Ramos (cell line): ENCODE data around the gene MOB3A.

Source experiments
- in situ Hi-C: fragments of 300-500 bp; cut with MboI; formaldehyde crosslinking; loops from one replicate; pipeline ENCODE4 v1.14.3; 2022; ENCODE audit warnings: low sequenced_read_pairs; ENCODE audit not compliant: unreplicated experiment

The MOB3A gene

DNA sequence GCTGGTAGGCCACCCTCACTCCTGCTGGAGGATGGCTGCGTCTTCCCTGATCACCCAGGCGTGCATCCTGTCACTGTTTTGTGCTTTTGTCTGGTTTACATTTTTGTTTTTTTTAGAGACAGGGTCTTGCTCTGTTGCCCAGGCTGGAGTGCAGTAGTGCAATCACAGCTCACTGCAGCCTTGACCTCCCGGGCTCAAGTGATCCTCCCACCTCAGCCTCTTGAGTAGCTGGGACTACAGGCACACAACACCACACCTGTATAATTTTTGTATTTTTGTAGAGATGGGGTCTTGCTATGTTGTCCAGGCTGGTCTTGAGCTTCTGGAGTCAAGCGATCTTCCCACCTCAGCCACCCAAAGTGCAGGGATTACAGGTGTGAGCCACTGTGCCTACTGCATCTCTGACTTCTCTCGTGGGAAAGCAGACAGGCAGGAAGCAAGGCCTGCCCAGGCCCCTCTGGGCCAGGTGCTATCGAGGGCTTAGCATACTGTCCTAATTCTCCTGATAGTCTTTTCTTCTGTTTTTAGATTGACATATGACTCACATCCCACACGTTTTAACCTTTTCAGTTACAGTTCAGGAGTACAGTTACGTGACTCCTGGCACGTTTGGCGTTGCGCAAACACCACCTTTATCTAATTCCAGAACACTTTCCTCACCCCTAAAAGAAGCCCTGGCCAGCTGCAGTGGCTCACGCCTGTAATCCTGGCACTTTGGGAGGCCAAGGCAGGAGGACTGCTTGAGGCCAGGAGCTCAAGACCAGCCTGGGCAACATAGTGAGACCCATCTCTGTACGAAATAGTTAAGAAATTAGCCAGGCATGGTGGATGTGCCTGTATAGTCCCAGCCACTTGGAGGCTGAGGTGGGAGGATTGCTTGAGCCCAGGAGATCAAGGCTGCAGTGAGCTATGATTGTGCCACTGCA lies 9.2 kb downstream of the MOB3A start:
- in situ Hi-C loops, result loop anchor here (10.0 to 25.0 kb wide), 2 partner anchors 425 to 538 kb away; partner anchors contain the start of gene TCF3

DNA sequence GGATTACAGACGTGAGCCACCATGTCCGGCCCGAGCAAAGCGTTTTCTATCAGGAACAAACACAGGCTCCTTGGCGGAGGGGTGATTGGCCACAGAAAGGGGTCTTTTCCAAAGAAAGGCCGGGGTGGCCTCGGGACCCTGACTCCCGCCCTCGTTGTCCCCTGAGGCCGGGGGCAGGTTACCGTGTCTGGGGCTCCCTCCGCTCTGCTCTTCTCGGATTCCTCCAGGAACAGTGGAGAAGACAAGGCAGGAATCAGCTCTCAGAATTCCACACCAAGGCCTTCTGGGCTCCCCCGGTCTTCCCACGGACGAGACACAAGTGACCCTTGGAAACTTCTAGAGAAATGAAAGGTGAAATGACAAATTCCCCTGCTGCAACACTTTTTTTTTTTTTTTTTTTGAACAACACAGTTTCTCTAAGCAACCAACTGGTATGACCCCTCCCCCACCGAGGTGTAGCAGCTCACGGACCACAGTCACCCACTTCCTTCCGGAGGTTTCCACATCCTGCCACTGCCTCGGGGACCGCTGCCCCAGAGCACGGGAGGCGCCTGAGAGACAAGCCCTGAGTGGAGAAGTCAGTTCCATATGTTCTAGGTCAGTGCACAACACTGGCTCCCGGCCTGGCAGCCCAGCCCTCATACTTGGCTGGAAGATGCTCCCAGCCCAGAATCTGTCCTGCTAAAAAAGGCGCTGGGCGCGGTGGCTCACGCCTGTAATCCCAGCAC lies 11.0 kb downstream of the MOB3A start:
- in situ Hi-C loops, result loop anchor here (10.0 to 25.0 kb wide), 2 partner anchors 423 to 540 kb away; partner anchors contain the start of gene TCF3

DNA sequence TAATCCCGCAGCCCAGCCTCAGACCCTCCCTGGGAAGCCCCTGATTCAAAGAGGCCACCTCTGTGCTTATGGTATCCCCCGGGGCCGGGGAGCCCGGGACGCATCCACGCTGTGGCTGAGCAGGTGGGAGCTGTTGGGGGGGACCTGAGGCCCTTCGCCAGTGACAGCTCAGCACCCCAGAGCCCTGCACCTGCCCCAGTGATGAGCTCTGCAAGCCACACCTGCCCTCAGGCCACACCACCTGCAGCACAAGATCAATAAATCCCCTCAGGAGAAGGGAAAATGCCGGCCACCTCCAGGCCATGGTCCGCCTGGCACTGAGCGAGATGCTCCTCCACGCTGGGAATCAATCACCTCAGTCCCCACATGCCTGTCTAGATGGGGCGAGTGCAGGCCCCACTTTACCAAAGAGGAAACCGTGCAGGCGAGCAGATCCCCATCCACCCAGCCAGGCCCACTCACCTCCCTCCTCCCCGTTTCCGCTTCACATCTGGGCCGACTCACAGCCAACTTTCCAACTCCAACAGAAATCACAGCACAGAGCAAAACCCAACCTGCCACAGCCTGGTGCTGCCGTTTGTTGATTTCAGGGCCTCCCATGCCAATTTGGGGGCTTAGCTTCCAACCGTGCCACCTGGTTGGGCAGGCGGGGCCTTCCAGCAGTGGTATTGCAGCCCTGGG lies 12.8 kb downstream of the MOB3A start:
- in situ Hi-C loops, result loop anchor here (10.0 to 25.0 kb wide), 2 partner anchors 421 to 541 kb away; partner anchors contain the start of gene TCF3

DNA sequence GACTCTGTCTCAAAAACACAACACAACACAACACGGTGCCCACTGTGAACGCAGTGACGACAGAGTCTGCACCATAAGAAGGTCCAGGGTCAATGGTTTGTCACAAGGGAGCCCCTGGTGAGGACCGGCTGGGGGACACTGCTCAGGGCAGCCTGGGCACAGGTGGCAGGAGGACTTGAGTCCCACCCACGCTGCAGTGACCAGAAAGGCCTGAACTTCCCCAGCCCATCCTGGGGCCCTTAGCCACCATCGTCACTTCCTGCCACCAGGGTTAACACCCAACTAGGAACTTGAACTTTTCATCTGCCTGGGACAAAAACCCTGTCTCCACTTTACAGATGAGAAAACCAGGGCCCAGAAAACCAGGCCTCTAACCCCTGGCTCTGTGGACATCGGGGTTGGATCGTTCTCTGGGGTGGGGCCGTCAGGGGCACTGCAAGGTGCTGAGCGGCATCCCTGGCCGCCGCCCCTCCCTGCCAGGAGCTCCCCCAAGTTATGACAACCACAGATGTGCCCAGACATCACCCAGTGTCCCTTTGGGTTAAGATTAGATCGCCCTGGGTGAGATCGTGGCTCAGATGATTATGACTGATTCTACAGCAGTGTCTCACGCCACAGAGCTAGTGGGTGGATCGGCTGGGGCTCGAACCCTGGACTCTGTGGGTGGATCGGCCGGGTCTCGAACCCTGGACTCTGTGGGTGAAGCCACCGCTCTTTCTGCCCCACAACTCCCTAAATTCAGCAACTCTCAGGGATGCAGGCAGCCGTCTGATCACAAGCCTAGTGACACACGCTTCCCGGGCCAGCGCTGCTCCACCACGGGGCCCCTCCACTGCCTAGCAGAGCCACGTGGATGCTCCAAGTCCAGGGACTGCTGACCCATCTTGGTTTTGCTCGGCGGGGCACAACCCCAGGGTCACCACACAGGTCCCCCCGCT lies 14.0 kb downstream of the MOB3A start:
- in situ Hi-C loops, result loop anchor here (10.0 to 25.0 kb wide), 2 partner anchors 420 to 543 kb away; partner anchors contain the start of gene TCF3

GRCh38 chr19:2080336-2080988 lies 15.7 kb downstream of the MOB3A start:
- in situ Hi-C loops, result loop anchor here (10.0 to 25.0 kb wide), 2 partner anchors 418 to 544 kb away; partner anchors contain the start of gene TCF3

- in situ Hi-C loops, result loop anchor here (10.0 to 25.0 kb wide), 2 partner anchors 418 to 545 kb away; partner anchors contain the start of gene TCF3
Observed at GRCh38 chr19:2079865-2080301, 16.2 kb downstream of the MOB3A start.

DNA sequence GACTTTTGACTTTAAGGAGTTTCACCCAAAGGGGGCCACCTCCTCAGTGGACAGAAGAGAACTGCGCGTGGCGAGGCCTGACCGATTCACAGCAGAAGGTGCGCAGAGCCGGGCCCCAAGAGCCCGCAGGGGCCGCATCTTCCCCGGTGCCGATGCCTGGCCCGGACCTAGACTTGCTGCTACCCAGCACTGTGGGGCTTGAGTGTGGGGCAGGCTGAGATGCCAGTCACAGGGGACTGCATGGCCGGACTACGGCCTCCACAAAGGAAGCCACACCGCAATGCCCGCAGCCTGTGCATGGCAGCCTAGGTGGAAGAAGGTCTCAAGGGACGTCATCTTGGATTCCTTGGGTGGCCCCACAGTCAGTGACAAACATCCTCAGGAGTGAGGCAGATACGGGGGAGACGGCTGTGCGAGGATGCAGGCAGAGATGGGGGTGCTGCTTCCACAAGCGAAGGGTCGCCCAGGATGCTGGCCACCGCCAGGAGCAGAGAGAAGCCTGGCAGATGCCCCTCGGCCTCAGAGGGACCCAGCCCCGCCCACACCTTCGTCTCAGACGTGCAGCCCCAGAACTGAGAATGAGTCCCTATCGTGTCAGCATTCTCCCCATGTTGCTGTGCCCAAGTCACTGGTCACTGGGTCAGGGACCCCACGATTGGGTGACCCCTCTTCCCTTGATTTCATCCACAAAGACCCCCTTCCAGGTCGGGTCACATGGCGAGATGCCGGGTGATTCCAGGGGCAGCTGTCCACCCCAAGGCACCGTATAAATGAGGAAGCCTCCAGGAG lies 16.9 kb downstream of the MOB3A start:
- in situ Hi-C loops, result loop anchor here (25.0 kb wide), 1 partner anchor 417 kb away; the partner anchor contains the start of gene TCF3

GRCh38 chr19:2077833-2078619 lies 18.1 kb downstream of the MOB3A start:
- in situ Hi-C loops, result loop anchor here (25.0 kb wide), 1 partner anchor 416 kb away; the partner anchor contains the start of gene TCF3

DNA sequence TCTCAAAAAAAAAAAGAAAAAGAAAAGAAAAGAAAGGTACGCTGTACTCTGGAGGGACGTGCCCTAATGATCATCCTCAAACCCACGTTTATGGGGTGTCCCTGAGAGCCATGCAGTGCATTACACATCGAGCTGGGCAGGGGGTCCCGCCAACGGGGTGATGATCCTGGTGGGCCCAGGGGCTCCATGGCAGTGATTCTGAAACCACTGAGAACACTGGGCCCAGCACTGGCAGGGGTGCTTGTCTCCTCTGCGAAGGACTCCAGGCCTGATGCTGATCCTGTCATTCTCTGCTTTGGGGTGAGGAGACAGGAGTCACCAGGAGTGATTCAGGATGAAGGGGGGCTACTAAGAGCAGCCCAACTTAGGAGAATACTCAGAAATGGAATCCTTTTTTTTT lies 18.7 kb downstream of the MOB3A start:
- in situ Hi-C loops, result loop anchor here (25.0 kb wide), 1 partner anchor 415 kb away; the partner anchor contains the start of gene TCF3

- in situ Hi-C loops, result loop anchor here (25.0 kb wide), 1 partner anchor 414 kb away; the partner anchor contains the start of gene TCF3
Observed at GRCh38 chr19:2076526-2076944, 19.6 kb downstream of the MOB3A start.

DNA sequence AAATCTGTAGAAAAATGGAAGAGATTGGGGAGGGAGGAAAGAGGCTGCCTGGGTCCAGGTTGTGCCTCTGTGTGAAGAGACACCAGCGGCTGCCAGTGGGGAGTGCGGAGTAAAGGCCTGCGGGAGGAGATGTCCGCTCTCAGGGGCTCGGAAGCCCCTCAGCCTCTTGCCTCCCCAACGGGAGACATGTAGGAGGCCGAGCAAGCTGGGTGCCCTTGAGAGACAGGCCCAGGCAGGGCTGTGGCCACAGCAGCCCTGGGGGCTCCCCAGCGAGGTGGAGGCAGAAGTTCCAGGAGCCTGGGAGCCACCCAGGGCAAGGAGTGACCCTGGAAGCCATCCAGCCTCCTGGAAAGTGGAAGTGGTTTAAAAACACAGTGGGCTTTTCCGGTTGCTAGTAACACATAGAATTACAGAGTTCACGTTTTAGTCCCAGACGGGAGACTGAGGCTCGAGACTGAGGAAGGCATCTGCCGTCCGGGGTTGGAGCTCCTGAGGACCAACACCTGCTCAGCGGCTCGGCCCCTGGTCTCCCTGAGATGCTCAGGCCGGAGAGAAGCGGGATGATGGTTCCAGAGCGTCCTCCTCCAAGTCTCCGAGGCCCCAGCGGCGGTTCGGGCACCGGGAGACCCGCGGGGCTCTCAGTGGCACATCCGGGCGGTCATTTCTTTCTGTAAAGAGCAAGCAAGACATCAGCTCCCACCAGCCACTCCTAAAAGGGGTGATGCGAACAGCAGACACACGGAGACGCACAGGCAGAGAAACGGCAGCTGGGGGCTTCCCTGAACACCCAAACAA lies 23.2 kb downstream of the MOB3A start:
- in situ Hi-C loops, result no loop called here

GRCh38 chr19:2070986-2071673 lies 25.0 kb downstream of the MOB3A start:
- in situ Hi-C loops, result no loop called here

GRCh38 chr19:2070436-2070827 lies 25.7 kb downstream of the MOB3A start:
- in situ Hi-C loops, result no loop called here

DNA sequence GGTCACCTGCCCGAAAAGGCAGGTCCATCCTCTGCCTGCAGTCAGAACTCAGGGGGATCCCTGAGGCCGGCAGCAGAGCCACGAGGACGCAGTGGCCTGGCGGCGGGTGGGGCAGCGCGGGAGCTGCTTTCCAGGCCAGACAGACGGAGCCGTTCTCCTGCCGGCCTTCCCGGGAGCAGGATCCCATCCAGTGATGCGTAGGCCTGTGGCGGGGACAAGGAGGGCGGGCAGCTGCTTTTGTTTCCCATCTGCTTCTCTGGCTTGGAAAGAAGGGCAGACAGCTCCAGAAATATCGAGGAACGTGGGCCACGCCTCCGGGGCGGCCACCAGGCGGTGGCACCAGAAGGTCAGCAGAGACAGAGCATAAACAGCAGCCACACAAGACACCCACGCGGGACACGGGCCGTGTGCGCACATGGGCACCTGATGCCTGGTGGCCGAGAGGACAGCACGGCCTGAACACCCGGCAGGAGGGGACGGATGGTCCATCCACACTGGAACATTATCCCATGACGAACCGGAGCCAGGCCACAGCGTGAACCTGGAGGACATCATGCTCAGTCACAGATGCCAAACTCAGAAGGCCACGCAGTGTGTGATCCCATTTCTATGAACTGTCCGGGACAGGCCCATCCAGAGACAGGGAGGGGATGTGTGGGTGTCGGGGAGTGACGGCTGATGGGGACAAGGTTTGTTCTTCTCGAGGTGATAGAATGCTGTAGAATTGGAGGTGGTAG lies 31.2 kb downstream of the MOB3A start:
- in situ Hi-C loops, result loop anchor here (5.0 kb wide), 1 partner anchor 43 kb away; no protein-coding TSS in a partner anchor

GRCh38 chr19:2064395-2064787 lies 31.7 kb downstream of the MOB3A start:
- in situ Hi-C loops, result no loop called here
